SK-N-SH (cell line): ENCODE results near the gene SEC16A. TPM values are rescaled to one million over a fixed set of nuclear protein-coding genes. Genes with fewer than 3 reads are reported as not detected.

Experiments used
- CTCF ChIA-PET: fragments of 300-600, 350-600 bp; formaldehyde crosslinking; extraction: SDS; loops from one replicate; lab custom pipeline; 2021; lab: Yijun Ruan, JAX
- POLR2A ChIA-PET: fragments of 350-600 bp; sonication (Branson Sonifier 250); formaldehyde crosslinking; extraction: SDS; loops from one replicate; lab custom pipeline; 2020; ENCODE audit warnings: antibody characterized with exemption, inconsistent platforms; lab: Yijun Ruan, JAX
- DNase-seq: peaks from one replicate; pipeline ENCODE4 v3.0.0; 2012
- H2AFZ ChIP-seq: fragments of 200-600 bp; sonication (generic); 2 replicates; pipeline ENCODE4 v1.8.1; 2016; ENCODE audit warnings: antibody characterized with exemption, mild to moderate bottlenecking, low read depth
- H3F3A ChIP-seq: fragments of 200-600 bp; sonication (generic); replicated peaks from 2 replicates; pipeline ENCODE3; 2016; ENCODE audit warnings: antibody characterized with exemption, mild to moderate bottlenecking; ENCODE audit not compliant: insufficient read depth
- H3K27ac ChIP-seq, 2 experiments: fragments of 200-500 bp in 1 of 2; fragments of 200-600 bp in 1 of 2; sonication (Bioruptor generic) in 1 of 2; sonication (generic), shearing (Covaris generic) in 1 of 2; 2 replicates each; pipeline versions ENCODE4 v1.5.1 to v1.6.1; 2014 to 2016; ENCODE audit warnings: low read depth in 2 of 2, inconsistent platforms in 1 of 2, low read length in 1 of 2, mild to moderate bottlenecking in 1 of 2, mixed read lengths in 1 of 2
- H3K27me3 ChIP-seq: fragments of 200-600 bp; sonication (generic), shearing (Covaris generic); 2 replicates; pipeline ENCODE4 v1.6.1; 2016; ENCODE audit warnings: mixed run types; ENCODE audit not compliant: insufficient read depth
- H3K36me3 ChIP-seq, 2 experiments: fragments of 200-500 bp in 1 of 2; fragments of 200-600 bp in 1 of 2; sonication (Bioruptor generic) in 1 of 2; sonication (generic) in 1 of 2; replicated peaks in 1 of 2; 2 replicates each; pipeline versions ENCODE3 to v1.5.1; 2014 to 2016; ENCODE audit warnings: low read length in 1 of 2, mild to moderate bottlenecking in 1 of 2; ENCODE audit not compliant: insufficient read depth in 2 of 2, control insufficient read depth in 1 of 2
- H3K4me1 ChIP-seq, 2 experiments: fragments of 200-500 bp in 1 of 2; fragments of 200-600 bp in 1 of 2; sonication (Bioruptor generic) in 1 of 2; sonication (generic), shearing (Covaris generic) in 1 of 2; 2 replicates each; pipeline versions ENCODE4 v1.5.1 to v1.6.1; 2014 to 2016; ENCODE audit warnings: low read depth in 1 of 2, low read length in 1 of 2, mixed run types in 1 of 2; ENCODE audit not compliant: insufficient read depth in 2 of 2, control insufficient read depth in 1 of 2
- H3K4me2 ChIP-seq: fragments of 200-600 bp; sonication (generic), shearing (Covaris generic); 2 replicates; pipeline ENCODE4 v1.6.1; 2017; ENCODE audit warnings: mixed run types
- H3K4me3 ChIP-seq, 2 experiments: fragments of 200-500 bp in 1 of 2; fragments of 200-600 bp in 1 of 2; sonication (Bioruptor generic) in 1 of 2; sonication (generic), shearing (Covaris generic) in 1 of 2; 2 replicates each; pipeline versions ENCODE4 v1.5.1 to v1.8.1; 2014 to 2016; ENCODE audit warnings: low read depth in 2 of 2, inconsistent platforms in 1 of 2, low read length in 1 of 2, mild to moderate bottlenecking in 1 of 2, mixed read lengths in 1 of 2, moderate library complexity in 1 of 2
- H3K79me2 ChIP-seq: fragments of 200-600 bp; sonication (generic); 2 replicates; pipeline ENCODE4 v1.8.1; 2017; ENCODE audit warnings: mild to moderate bottlenecking; ENCODE audit not compliant: insufficient read depth
- H3K9ac ChIP-seq: fragments of 200-600 bp; sonication (generic); 2 replicates; pipeline ENCODE4 v1.6.1; 2017; ENCODE audit warnings: mixed run types
- H3K9me2 ChIP-seq: fragments of 200-600 bp; sonication (generic); 2 replicates; pipeline ENCODE4 v1.6.1; 2017; ENCODE audit warnings: mixed run types
- H3K9me3 ChIP-seq: fragments of 200-600 bp; sonication (generic); 2 replicates; pipeline ENCODE4 v1.6.1; 2017; ENCODE audit warnings: mixed run types, mild to moderate bottlenecking, moderate library complexity
- H4K20me1 ChIP-seq: fragments of 200-600 bp; sonication (generic); 2 replicates; pipeline ENCODE4 v1.6.1; 2017; ENCODE audit warnings: mild to moderate bottlenecking, mixed run types; ENCODE audit not compliant: insufficient read depth
- ELF1 ChIP-seq: IDR thresholded peaks from 2 replicates; pipeline ENCODE4 v1.4.0; 2012
- FOSL2 ChIP-seq: IDR thresholded peaks from 2 replicates; pipeline ENCODE4 v1.4.0; 2012; ENCODE audit warnings: low read depth, mild to moderate bottlenecking, moderate library complexity, borderline replicate concordance
- FOXJ3 ChIP-seq: sonication (generic); formaldehyde crosslinking; IDR thresholded peaks from 2 replicates; pipeline ENCODE4 v1.5.1; 2020; ENCODE audit warnings: mild to moderate bottlenecking, missing genetic modification reagents
- FOXM1 ChIP-seq: IDR thresholded peaks from 2 replicates; pipeline ENCODE4 v1.4.0; 2012; ENCODE audit warnings: low read depth, mild to moderate bottlenecking
- GABPA ChIP-seq: IDR thresholded peaks from 2 replicates; pipeline ENCODE4 v1.4.0; 2012; ENCODE audit warnings: low read depth, mild to moderate bottlenecking
- GATA2 ChIP-seq: sonication (generic); formaldehyde crosslinking; IDR thresholded peaks from 2 replicates; pipeline ENCODE4 v1.5.0; 2020; ENCODE audit warnings: mild to moderate bottlenecking, missing genetic modification reagents
- JUND ChIP-seq: IDR thresholded peaks from 2 replicates; pipeline ENCODE4 v1.4.0; 2012
- MXI1 ChIP-seq: IDR thresholded peaks from 2 replicates; pipeline ENCODE4 v1.6.1; 2012; ENCODE audit warnings: mild to moderate bottlenecking, low read depth, low read length, improper control_type of control experiment
- POLR2AphosphoS5 ChIP-seq: IDR thresholded peaks from 2 replicates; pipeline ENCODE4 v1.6.1; 2012; ENCODE audit warnings: low read depth, low read length
- RCOR1 ChIP-seq: fragments of 150-350 bp; IDR thresholded peaks from 2 replicates; pipeline ENCODE4 v1.6.1; 2017; ENCODE audit warnings: antibody characterized with exemption, low read length
- REST ChIP-seq: IDR thresholded peaks from 2 replicates; pipeline ENCODE4 v1.6.1; 2012; ENCODE audit warnings: mild to moderate bottlenecking, low read depth, low read length, moderate library complexity
- RFX5 ChIP-seq: IDR thresholded peaks from 2 replicates; pipeline ENCODE4 v1.6.1; 2012; ENCODE audit warnings: mild to moderate bottlenecking, improper control_type of control experiment, low read length
- TAF1 ChIP-seq: IDR thresholded peaks from 2 replicates; pipeline ENCODE4 v1.6.1; 2012; ENCODE audit warnings: low read depth, mild to moderate bottlenecking, low read length, moderate library complexity, borderline replicate concordance
- USF1 ChIP-seq: IDR thresholded peaks from 2 replicates; pipeline ENCODE4 v1.4.0; 2012; ENCODE audit warnings: low read depth, borderline replicate concordance
- USF2 ChIP-seq: fragments of 150-350 bp; IDR thresholded peaks from 2 replicates; pipeline ENCODE4 v1.6.1; 2017; ENCODE audit warnings: antibody characterized with exemption, low read length, low read depth, borderline replicate concordance
- YY1 ChIP-seq: IDR thresholded peaks from 2 replicates; pipeline ENCODE4 v1.4.0; 2012; ENCODE audit warnings: low read depth, mild to moderate bottlenecking
- WGBS: methylation state at CpG from one replicate; pipeline ENCODE4 v1.1.6; 2017; ENCODE audit warnings: low lambda C conversion rate; 5-methylcytosine and 5-hydroxymethylcytosine counted together
- polyA plus RNA-seq, 3 experiments: library from polyadenylated mRNA; depleted of rRNA; stranded (reverse); fragments of >200 nt; gene quantifications; 2 replicates each; pipeline ENCODE4 v1.2.3, GENCODE V29; 2012

The SEC16A gene
- polyA plus RNA-seq, 1 of the 3 experiments (the other 2 are of a cell fraction) = 25.9 TPM

GRCh38 chr9:136486823-136487620 is 4.2 kb upstream of the SEC16A start:
- POLR2A ChIA-PET = interaction anchor here (1.0 kb wide), 1 partner anchor 143 kb away, joined by 4 read pairs; no protein-coding TSS in a partner anchor
- no peaks in the 10 kb centered on the region for H3K9me2 ChIP-seq
- WGBS = 88% methylated on average over 12 of the region's 18 CpGs

GRCh38 chr9:136486131-136486530 is 3.3 kb upstream of the SEC16A start:
- POLR2A ChIA-PET = interaction anchor here (2.4 kb wide), 1 partner anchor 139 kb away, joined by 8 read pairs; no protein-coding TSS in a partner anchor
- no peaks in the 10 kb centered on the region for H3K36me3 ChIP-seq
- no peaks in the 10 kb centered on the region for H3K27me3 ChIP-seq
- CTCF ChIA-PET = interaction anchor here (0.6 to 8.2 kb wide), 19 partner anchors 12 to 241 kb away, joined by 3 to 320 read pairs (median 7); no protein-coding TSS in a partner anchor
- peaks cover 4% of the 10 kb centered on the region for H3F3A ChIP-seq
- H3K9ac ChIP-seq = no peak overlapping the region
- H3K4me2 ChIP-seq = no peak overlapping the region
- no peak overlapping the region for H3K27ac ChIP-seq
- H2AFZ ChIP-seq = no peak overlapping the region
- TF ChIP-seq FOXJ3 (no peak), YY1 (no peak), USF2 (no peak), POLR2AphosphoS5 (no peak), REST (no peak), RCOR1 (no peak), ELF1 (no peak), RFX5 (no peak), GABPA (no peak), GATA2 (CRISPR knock-in tag) (no peak), FOXM1 (no peak)
- peaks cover 9% of the 10 kb centered on the region for H4K20me1 ChIP-seq
- H3K4me3 ChIP-seq = no peak overlapping the region
- WGBS = 97% methylated on average over 7 of the region's 7 CpGs
- peaks cover 17% of the 10 kb centered on the region for H3K79me2 ChIP-seq
- DNase-seq = no peak
- no peaks in the 10 kb centered on the region for H3K9me2 ChIP-seq
- H3K4me1 ChIP-seq = peaks cover 0 to 22% of the 10 kb centered on the region in 2 experiments; a peak in 2 of 4 replicates
- H3K9me3 ChIP-seq = no peaks in the 10 kb centered on the region

More at GRCh38 chr9:136486823-136487620, 4.2 kb upstream of the SEC16A start:
- no peak overlapping the region for H3K4me3 ChIP-seq
- H3K36me3 ChIP-seq = no peaks in the 10 kb centered on the region
- H2AFZ ChIP-seq = no peak overlapping the region
- H3K27me3 ChIP-seq = no peaks in the 10 kb centered on the region
- no peaks in the 10 kb centered on the region for H3K9me3 ChIP-seq
- H4K20me1 ChIP-seq = peaks cover under 1% of the 10 kb centered on the region
- peaks cover 0 to 16% of the 10 kb centered on the region in 2 experiments; a peak in 1 of 4 replicates for H3K4me1 ChIP-seq
- TF ChIP-seq POLR2AphosphoS5 = no peak
- no peak for TF ChIP-seq USF1
- TF ChIP-seq TAF1 = no peak
- no peak for TF ChIP-seq RFX5
- no peak for TF ChIP-seq RCOR1
- TF ChIP-seq FOSL2 = no peak
- no peak for TF ChIP-seq MXI1
- TF ChIP-seq ELF1 = no peak
- no peak for TF ChIP-seq JUND
- H3K79me2 ChIP-seq = peaks cover 8% of the 10 kb centered on the region
- no peak for DNase-seq
- no peak overlapping the region for H3K9ac ChIP-seq
- H3K27ac ChIP-seq = no peak overlapping the region
- CTCF ChIA-PET = interaction anchor here (0.6 to 8.2 kb wide), 23 partner anchors 11 to 221 kb away, joined by 3 to 320 read pairs (median 12); no protein-coding TSS in a partner anchor
- H3F3A ChIP-seq = peaks cover 4% of the 10 kb centered on the region
- H3K4me2 ChIP-seq = no peak overlapping the region
